Measurements from ENCODE around the gene USH1C. TPM values are rescaled to one million over a fixed set of nuclear protein-coding genes. Genes with fewer than 3 reads are reported as not detected.
A peak's percentile ranks its signal among the peaks of the same experiment; 100 is the strongest.

USH1C gene
- total and polyA plus RNA-seq, 9 of the 15 experiments (the other 6 are each of a cell fraction or from before 2014, with no cell fraction given): 0.04 TPM; not detected in 8

DNA sequence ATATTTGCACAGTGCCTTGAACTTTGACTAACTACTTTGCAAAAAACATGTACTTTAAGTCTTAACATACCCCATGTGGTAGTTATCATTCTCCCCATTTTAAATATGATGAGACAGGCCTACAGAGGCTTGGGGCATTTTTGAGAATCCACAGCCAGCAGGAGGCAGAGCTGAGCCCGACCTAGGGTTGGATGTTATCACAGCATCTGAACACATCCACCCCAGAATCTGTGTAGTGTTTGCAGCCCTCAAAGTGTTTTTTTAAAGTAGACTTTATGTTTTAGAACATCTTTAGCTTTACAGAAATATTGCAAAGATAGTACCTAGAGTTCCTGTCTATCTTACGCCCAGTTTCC, 20.4 kb upstream of the USH1C start:
- H3K4me1 ChIP-seq (replicated peaks in 1 of 2; ENCODE audit: control insufficient read depth in 2 of 2, insufficient read depth in 2 of 2, low read length in 2 of 2): no peaks in the 10 kb centered on the region
- no peaks in the 10 kb centered on the region for H3K36me3 ChIP-seq (ENCODE audit: control insufficient read depth, insufficient read depth, low read length)
- DNase-seq (ENCODE audit: extremely low read depth in 1 of 4, low spot score in 3 of 4) (peak in 3 of 4 experiments; percentile 24 to 54 (median 48)), ATAC-seq (peak; percentile 73), FAIRE-seq (no peak)
- no peaks in the 10 kb centered on the region for H3K9me3 ChIP-seq (replicated peaks; ENCODE audit: control insufficient read depth, insufficient read depth, low read depth, low read length)
- no peaks in the 10 kb centered on the region for H3K9me1 ChIP-seq (ENCODE audit: control insufficient read depth, insufficient read depth, low read length)
- no peak overlapping the region for H3K9ac ChIP-seq (ENCODE audit: insufficient read depth in 1 of 2, low read depth in 2 of 2, low read length in 2 of 2)
- intact Hi-C loops (cut with micrococcal nuclease): no loop called here
- no peak overlapping the region for H3K4me3 ChIP-seq
- in situ Hi-C loops (cut with MboI): no loop called here
- H3K79me2 ChIP-seq (ENCODE audit: control insufficient read depth, insufficient read depth, low read length): no peaks in the 10 kb centered on the region
- POLR2A ChIA-PET: no interaction called here
- CTCF ChIA-PET (ENCODE audit: low intra/inter-chr PET ratio): interaction anchor here (1.4 kb wide), 1 partner anchor 166 kb away, joined by 3 read pairs; no protein-coding TSS in a partner anchor
- H3K27me3 ChIP-seq (ENCODE audit: control insufficient read depth in 2 of 2, insufficient read depth in 2 of 2, low read length in 2 of 2): peaks cover 5 to 13% of the 10 kb centered on the region in 2 experiments; a peak in 4 of 5 replicates
- BruUV-seq (replicated peaks): no TSS peak
- no peak overlapping the region for H3K27ac ChIP-seq (ENCODE audit: extremely low read depth, low read depth, low read length)
- 0 out of 2 replicates have a peak, but pooled peaks cover 6% of the 10 kb centered on the region for H4K20me1 ChIP-seq (replicated peaks; ENCODE audit: control insufficient read depth, insufficient read depth, low read length)
- H2AFZ ChIP-seq (ENCODE audit: low read depth, low read length): no peak overlapping the region
- no peak overlapping the region for H3K4me2 ChIP-seq (ENCODE audit: insufficient read depth, low read length)
- WGBS (ENCODE audit: insufficient coverage, low coverage, missing lambda C conversion rate): 23% methylated on average over 2 of the region's 2 CpGs
- TF ChIP-seq, protein P1, sequence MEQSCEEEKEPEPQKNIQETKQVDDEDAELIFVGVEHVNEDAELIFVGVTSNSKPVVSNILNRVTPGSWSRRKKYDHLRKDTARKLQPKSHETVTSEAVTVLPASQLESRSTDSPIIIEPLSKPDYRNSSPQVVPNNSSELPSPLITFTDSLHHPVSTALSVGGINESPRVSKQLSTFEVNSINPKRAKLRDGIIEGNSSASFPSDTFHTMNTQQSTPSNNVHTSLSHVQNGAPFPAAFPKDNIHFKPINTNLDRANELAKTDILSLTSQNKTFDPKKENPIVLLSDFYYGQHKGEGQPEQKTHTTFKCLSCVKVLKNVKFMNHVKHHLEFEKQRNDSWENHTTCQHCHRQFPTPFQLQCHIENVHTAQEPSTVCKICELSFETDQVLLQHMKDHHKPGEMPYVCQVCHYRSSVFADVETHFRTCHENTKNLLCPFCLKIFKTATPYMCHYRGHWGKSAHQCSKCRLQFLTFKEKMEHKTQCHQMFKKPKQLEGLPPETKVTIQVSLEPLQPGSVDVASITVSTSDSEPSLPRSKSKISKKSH (CRISPR knock-in tag; IDR thresholded peaks at IDR 0.05): no peak
- TF ChIP-seq NR1H2 (CRISPR knock-in tag; IDR thresholded peaks at IDR 0.05) (no peak), CBX2 (IDR thresholded peaks at IDR 0.05; ENCODE audit: insufficient read depth, low read length, poor library complexity, severe bottlenecking) (no peak), RAD21 (CRISPR knock-in tag; conservative IDR thresholded peaks at IDR 0.05 in 1 of 2, IDR thresholded peaks at IDR 0.05 in 1 of 2) (peak in 1 of 2 experiments; percentile 31; a peak in 2 of 4 replicates)
- TF ChIP-seq, protein P2, sequence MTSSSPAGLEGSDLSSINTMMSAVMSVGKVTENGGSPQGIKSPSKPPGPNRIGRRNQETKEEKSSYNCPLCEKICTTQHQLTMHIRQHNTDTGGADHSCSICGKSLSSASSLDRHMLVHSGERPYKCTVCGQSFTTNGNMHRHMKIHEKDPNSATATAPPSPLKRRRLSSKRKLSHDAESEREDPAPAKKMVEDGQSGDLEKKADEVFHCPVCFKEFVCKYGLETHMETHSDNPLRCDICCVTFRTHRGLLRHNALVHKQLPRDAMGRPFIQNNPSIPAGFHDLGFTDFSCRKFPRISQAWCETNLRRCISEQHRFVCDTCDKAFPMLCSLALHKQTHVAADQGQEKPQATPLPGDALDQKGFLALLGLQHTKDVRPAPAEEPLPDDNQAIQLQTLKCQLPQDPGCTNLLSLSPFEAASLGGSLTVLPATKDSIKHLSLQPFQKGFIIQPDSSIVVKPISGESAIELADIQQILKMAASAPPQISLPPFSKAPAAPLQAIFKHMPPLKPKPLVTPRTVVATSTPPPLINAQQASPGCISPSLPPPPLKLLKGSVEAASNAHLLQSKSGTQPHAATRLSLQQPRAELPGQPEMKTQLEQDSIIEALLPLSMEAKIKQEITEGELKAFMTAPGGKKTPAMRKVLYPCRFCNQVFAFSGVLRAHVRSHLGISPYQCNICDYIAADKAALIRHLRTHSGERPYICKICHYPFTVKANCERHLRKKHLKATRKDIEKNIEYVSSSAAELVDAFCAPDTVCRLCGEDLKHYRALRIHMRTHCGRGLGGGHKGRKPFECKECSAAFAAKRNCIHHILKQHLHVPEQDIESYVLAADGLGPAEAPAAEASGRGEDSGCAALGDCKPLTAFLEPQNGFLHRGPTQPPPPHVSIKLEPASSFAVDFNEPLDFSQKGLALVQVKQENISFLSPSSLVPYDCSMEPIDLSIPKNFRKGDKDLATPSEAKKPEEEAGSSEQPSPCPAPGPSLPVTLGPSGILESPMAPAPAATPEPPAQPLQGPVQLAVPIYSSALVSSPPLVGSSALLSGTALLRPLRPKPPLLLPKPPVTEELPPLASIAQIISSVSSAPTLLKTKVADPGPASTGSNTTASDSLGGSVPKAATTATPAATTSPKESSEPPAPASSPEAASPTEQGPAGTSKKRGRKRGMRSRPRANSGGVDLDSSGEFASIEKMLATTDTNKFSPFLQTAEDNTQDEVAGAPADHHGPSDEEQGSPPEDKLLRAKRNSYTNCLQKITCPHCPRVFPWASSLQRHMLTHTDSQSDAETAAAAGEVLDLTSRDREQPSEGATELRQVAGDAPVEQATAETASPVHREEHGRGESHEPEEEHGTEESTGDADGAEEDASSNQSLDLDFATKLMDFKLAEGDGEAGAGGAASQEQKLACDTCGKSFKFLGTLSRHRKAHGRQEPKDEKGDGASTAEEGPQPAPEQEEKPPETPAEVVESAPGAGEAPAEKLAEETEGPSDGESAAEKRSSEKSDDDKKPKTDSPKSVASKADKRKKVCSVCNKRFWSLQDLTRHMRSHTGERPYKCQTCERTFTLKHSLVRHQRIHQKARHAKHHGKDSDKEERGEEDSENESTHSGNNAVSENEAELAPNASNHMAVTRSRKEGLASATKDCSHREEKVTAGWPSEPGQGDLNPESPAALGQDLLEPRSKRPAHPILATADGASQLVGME (CRISPR knock-in tag; IDR thresholded peaks at IDR 0.05): no peak
- TF ChIP-seq, protein P3, sequence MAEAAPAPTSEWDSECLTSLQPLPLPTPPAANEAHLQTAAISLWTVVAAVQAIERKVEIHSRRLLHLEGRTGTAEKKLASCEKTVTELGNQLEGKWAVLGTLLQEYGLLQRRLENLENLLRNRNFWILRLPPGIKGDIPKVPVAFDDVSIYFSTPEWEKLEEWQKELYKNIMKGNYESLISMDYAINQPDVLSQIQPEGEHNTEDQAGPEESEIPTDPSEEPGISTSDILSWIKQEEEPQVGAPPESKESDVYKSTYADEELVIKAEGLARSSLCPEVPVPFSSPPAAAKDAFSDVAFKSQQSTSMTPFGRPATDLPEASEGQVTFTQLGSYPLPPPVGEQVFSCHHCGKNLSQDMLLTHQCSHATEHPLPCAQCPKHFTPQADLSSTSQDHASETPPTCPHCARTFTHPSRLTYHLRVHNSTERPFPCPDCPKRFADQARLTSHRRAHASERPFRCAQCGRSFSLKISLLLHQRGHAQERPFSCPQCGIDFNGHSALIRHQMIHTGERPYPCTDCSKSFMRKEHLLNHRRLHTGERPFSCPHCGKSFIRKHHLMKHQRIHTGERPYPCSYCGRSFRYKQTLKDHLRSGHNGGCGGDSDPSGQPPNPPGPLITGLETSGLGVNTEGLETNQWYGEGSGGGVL (CRISPR knock-in tag; IDR thresholded peaks at IDR 0.05): no peak
- TF ChIP-seq, protein P4, sequence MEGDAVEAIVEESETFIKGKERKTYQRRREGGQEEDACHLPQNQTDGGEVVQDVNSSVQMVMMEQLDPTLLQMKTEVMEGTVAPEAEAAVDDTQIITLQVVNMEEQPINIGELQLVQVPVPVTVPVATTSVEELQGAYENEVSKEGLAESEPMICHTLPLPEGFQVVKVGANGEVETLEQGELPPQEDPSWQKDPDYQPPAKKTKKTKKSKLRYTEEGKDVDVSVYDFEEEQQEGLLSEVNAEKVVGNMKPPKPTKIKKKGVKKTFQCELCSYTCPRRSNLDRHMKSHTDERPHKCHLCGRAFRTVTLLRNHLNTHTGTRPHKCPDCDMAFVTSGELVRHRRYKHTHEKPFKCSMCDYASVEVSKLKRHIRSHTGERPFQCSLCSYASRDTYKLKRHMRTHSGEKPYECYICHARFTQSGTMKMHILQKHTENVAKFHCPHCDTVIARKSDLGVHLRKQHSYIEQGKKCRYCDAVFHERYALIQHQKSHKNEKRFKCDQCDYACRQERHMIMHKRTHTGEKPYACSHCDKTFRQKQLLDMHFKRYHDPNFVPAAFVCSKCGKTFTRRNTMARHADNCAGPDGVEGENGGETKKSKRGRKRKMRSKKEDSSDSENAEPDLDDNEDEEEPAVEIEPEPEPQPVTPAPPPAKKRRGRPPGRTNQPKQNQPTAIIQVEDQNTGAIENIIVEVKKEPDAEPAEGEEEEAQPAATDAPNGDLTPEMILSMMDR (IDR thresholded peaks at IDR 0.05 in 2 of 3, conservative IDR thresholded peaks at IDR 0.05 in 1 of 3; ENCODE audit: insufficient read depth in 2 of 3, low read depth in 1 of 3, low read length in 3 of 3): peak; percentile 47 to 60 (median 57)
- TF ChIP-seq, protein P5, sequence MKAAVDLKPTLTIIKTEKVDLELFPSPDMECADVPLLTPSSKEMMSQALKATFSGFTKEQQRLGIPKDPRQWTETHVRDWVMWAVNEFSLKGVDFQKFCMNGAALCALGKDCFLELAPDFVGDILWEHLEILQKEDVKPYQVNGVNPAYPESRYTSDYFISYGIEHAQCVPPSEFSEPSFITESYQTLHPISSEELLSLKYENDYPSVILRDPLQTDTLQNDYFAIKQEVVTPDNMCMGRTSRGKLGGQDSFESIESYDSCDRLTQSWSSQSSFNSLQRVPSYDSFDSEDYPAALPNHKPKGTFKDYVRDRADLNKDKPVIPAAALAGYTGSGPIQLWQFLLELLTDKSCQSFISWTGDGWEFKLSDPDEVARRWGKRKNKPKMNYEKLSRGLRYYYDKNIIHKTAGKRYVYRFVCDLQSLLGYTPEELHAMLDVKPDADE (conservative IDR thresholded peaks at IDR 0.05; ENCODE audit: control insufficient read depth, low read depth, low read length): no peak
